Karpas-422 (cell line): Measurements from ENCODE around the gene SPNS2. TPM values are rescaled to one million over a fixed set of nuclear protein-coding genes. Genes with fewer than 3 reads are reported as not detected.
"Not testable (repeated sequence)": the region's sequence is repeated elsewhere in the genome, so short reads cannot be mapped to it uniquely, and the experiment has no call there.

Experiments
- DNase-seq: peaks from one replicate; pipeline ENCODE4 v3.0.0-alpha.2; 2015
- H2AFZ ChIP-seq: fragments of 200-600 bp; sonication (generic); 2 replicates; pipeline ENCODE4 v1.6.1; 2014; ENCODE audit warnings: antibody characterized with exemption, low read length, mixed read lengths
- H3K27ac ChIP-seq: fragments of 200-600 bp; sonication (generic); 2 replicates; pipeline ENCODE4 v1.5.1; 2014; ENCODE audit warnings: mild to moderate bottlenecking, low read length, moderate library complexity
- H3K27me3 ChIP-seq: fragments of 200-600 bp; sonication (generic); 2 replicates; pipeline ENCODE4 v1.6.1; 2014; ENCODE audit warnings: low read length, mixed read lengths
- H3K36me3 ChIP-seq: fragments of 200-600 bp; sonication (generic); 2 replicates; pipeline ENCODE4 v1.6.1; 2014; ENCODE audit warnings: low read length, mixed read lengths; ENCODE audit not compliant: insufficient read depth
- H3K4me1 ChIP-seq: fragments of 200-600 bp; sonication (generic); 2 replicates; pipeline ENCODE4 v1.6.1; 2014; ENCODE audit warnings: mild to moderate bottlenecking, low read length, mixed read lengths
- H3K4me2 ChIP-seq: fragments of 200-600 bp; sonication (generic); 2 replicates; pipeline ENCODE4 v1.6.1; 2014; ENCODE audit warnings: low read length, low read depth, mild to moderate bottlenecking; ENCODE audit not compliant: poor library complexity, severe bottlenecking
- H3K4me3 ChIP-seq: fragments of 200-600 bp; sonication (generic); 2 replicates; pipeline ENCODE4 v1.5.1; 2014; ENCODE audit warnings: mild to moderate bottlenecking, antibody characterized with exemption, low read length, mixed read lengths
- H3K79me2 ChIP-seq: fragments of 200-600 bp; sonication (generic); 2 replicates; pipeline ENCODE4 v1.6.1; 2014; ENCODE audit warnings: mild to moderate bottlenecking, low read length, mixed read lengths
- H3K9ac ChIP-seq: fragments of 200-600 bp; sonication (generic); 2 replicates; pipeline ENCODE4 v1.6.0; 2014; ENCODE audit warnings: low read length
- H3K9me2 ChIP-seq: fragments of 200-600 bp; sonication (generic), shearing (Covaris generic); replicated peaks from 2 replicates; pipeline ENCODE4 v1.6.0; 2014; ENCODE audit warnings: mild to moderate bottlenecking, low read length, moderate library complexity; ENCODE audit not compliant: insufficient read depth
- H3K9me3 ChIP-seq: fragments of 300-700, 200-600 bp; sonication (generic); 2 replicates; pipeline ENCODE4 v1.6.1; 2014; ENCODE audit warnings: low read length, mixed read lengths
- H4K20me1 ChIP-seq: fragments of 200-600 bp; sonication (generic); 2 replicates; pipeline ENCODE4 v1.6.1; 2014; ENCODE audit warnings: mild to moderate bottlenecking, antibody characterized with exemption, low read length, low read depth; ENCODE audit not compliant: insufficient read depth
- total RNA-seq: library from RNA; depleted of rRNA; stranded (reverse); fragments of >200 nt; shearing (Covaris generic); gene quantifications from 2 replicates; pipeline ENCODE4 v1.2.3, GENCODE V29; 2014; ENCODE audit warnings: low replicate concordance

The SPNS2 gene
- total RNA-seq, 1 experiment from 2014 or later, result not detected

- no peak overlapping the region for H2AFZ ChIP-seq
- H3K9me2 ChIP-seq, result no peaks in the 10 kb centered on the region
- H3K9ac ChIP-seq, result no peak overlapping the region
- H3K4me2 ChIP-seq, result no peak overlapping the region
- peaks cover 6% of the 10 kb centered on the region; the same call in 1 of the 2 replicates for H3K4me1 ChIP-seq
- H3K27me3 ChIP-seq, result no peaks in the 10 kb centered on the region
- no peak for DNase-seq
- no peaks in the 10 kb centered on the region for H3K36me3 ChIP-seq
- no peak overlapping the region for H3K4me3 ChIP-seq
- no peaks in the 10 kb centered on the region for H3K79me2 ChIP-seq
- H3K9me3 ChIP-seq, result no peaks in the 10 kb centered on the region
- no peak overlapping the region for H3K27ac ChIP-seq
- H4K20me1 ChIP-seq, result no peaks in the 10 kb centered on the region
These were observed 75.9 kb downstream of the SPNS2 start for GRCh38 chr17:4574448-4575045.

- Histone ChIP-seq H4K20me1 (no peaks in the 10 kb centered on the region), H3K79me2 (no peaks in the 10 kb centered on the region), H3K9ac (no peak overlapping the region)
These were observed 77.5 kb downstream of the SPNS2 start for GRCh38 chr17:4576161-4576558.

GRCh38 chr17:4576729-4577322, 78.1 kb downstream of the SPNS2 start:
- H3K9me2 ChIP-seq, result no peaks in the 10 kb centered on the region
- H2AFZ ChIP-seq, result no peak overlapping the region
- DNase-seq, result no peak
- no peak overlapping the region for H3K4me3 ChIP-seq
- H3K9ac ChIP-seq, result no peak overlapping the region
- no peaks in the 10 kb centered on the region for H3K36me3 ChIP-seq
- no peak overlapping the region for H3K4me2 ChIP-seq
- H3K4me1 ChIP-seq, result peaks cover 6% of the 10 kb centered on the region; the same call in 1 of the 2 replicates
- H3K27ac ChIP-seq, result no peak overlapping the region
- no peaks in the 10 kb centered on the region for H3K79me2 ChIP-seq
- no peaks in the 10 kb centered on the region for H4K20me1 ChIP-seq
- H3K9me3 ChIP-seq, result no peaks in the 10 kb centered on the region
- H3K27me3 ChIP-seq, result no peaks in the 10 kb centered on the region

More at GRCh38 chr17:4576161-4576558, 77.5 kb downstream of the SPNS2 start:
- Histone ChIP-seq H3K4me2 (no peak overlapping the region), H3K27ac (no peak overlapping the region), H3K4me3 (no peak overlapping the region), H3K27me3 (no peaks in the 10 kb centered on the region), H3K9me2 (no peaks in the 10 kb centered on the region), H2AFZ (no peak overlapping the region), H3K36me3 (no peaks in the 10 kb centered on the region), H3K4me1 (peaks cover 6% of the 10 kb centered on the region; the same call in 1 of the 2 replicates), H3K9me3 (no peaks in the 10 kb centered on the region)
- no peak for DNase-seq

- no peak overlapping the region for H3K4me2 ChIP-seq
- no peaks in the 10 kb centered on the region for H3K79me2 ChIP-seq
- no peak overlapping the region for H3K27ac ChIP-seq
- no peaks in the 10 kb centered on the region for H3K9me3 ChIP-seq
- H3K4me3 ChIP-seq, result no peak overlapping the region
- peaks cover 6% of the 10 kb centered on the region; the same call in 1 of the 2 replicates for H3K4me1 ChIP-seq
- no peaks in the 10 kb centered on the region for H3K27me3 ChIP-seq
- no peak overlapping the region for H3K9ac ChIP-seq
- no peaks in the 10 kb centered on the region for H3K9me2 ChIP-seq
- H4K20me1 ChIP-seq, result no peaks in the 10 kb centered on the region
- H2AFZ ChIP-seq, result no peak overlapping the region
- H3K36me3 ChIP-seq, result no peaks in the 10 kb centered on the region
- no peak for DNase-seq
These were observed 78.8 kb downstream of the SPNS2 start for GRCh38 chr17:4577386-4577993.

DNA sequence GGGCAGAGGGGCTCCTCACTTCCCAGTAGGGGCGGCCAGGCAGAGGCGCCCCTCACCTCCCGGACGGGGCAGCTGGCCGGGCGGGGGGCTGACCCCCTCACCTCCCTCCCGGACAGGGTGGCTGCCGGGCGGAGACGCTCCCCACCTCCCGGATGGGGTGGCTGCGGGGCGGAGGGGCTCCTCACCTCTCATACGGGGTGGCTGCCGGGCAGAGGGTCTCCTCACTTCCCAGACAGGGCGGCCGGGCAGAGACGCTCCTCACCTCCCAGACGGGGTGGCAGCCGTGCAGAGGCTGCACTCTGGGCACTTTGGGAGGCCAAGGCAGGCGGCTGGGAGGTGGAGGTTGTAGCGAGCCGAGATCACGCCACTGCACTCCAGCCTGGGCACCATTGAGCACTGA, 79.7 kb downstream of the SPNS2 start:
- H4K20me1 ChIP-seq, H3K4me2 ChIP-seq, H3K4me1 ChIP-seq, DNase-seq, H2AFZ ChIP-seq, H3K27me3 ChIP-seq, H3K36me3 ChIP-seq, H3K9me2 ChIP-seq, H3K4me3 ChIP-seq, H3K27ac ChIP-seq, H3K79me2 ChIP-seq, H3K9me3 ChIP-seq, H3K9ac ChIP-seq: not testable (repeated sequence)

DNA sequence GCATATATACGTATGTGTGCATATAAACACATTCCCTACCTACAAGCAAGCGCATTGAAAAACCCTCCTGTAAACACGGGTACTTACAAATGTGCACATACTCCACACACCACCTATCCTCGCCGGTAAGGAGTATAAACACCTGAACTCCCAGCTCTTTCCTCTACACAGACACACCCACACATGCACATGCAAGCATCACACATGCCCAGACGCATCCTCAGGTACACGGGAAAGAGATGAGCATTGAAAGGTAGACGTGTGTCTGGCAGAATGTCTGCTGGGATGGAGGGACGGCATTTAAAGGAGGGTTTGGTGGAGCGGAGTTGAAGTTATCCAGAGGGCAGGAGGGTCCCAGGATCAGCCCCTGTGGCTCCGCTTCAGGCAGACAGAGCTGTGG, 81.0 kb downstream of the SPNS2 start:
- Histone ChIP-seq H3K4me3 (no peak overlapping the region), H3K36me3 (no peaks in the 10 kb centered on the region), H3K27ac (no peak overlapping the region), H3K9ac (no peak overlapping the region), H4K20me1 (no peaks in the 10 kb centered on the region), H3K9me3 (no peaks in the 10 kb centered on the region), H2AFZ (no peak overlapping the region), H3K27me3 (no peaks in the 10 kb centered on the region), H3K4me1 (peaks cover 6% of the 10 kb centered on the region; the same call in 1 of the 2 replicates), H3K4me2 (no peak overlapping the region), H3K79me2 (no peaks in the 10 kb centered on the region), H3K9me2 (no peaks in the 10 kb centered on the region)
- DNase-seq, result no peak

GRCh38 chr17:4580291-4580690, 81.6 kb downstream of the SPNS2 start:
- Histone ChIP-seq H3K4me3 (no peak overlapping the region), H3K4me1 (peaks cover 6% of the 10 kb centered on the region; the same call in 1 of the 2 replicates), H3K27ac (no peak overlapping the region), H3K36me3 (no peaks in the 10 kb centered on the region), H2AFZ (no peak overlapping the region), H3K9me2 (no peaks in the 10 kb centered on the region), H3K9ac (no peak overlapping the region), H3K79me2 (no peaks in the 10 kb centered on the region), H4K20me1 (no peaks in the 10 kb centered on the region), H3K9me3 (no peaks in the 10 kb centered on the region), H3K4me2 (no peak overlapping the region), H3K27me3 (no peaks in the 10 kb centered on the region)
- DNase-seq, result no peak

GRCh38 chr17:4582101-4582501, 83.4 kb downstream of the SPNS2 start:
- no peaks in the 10 kb centered on the region for H3K79me2 ChIP-seq
- H3K27me3 ChIP-seq, result no peaks in the 10 kb centered on the region
- no peak overlapping the region for H3K9ac ChIP-seq
- no peak overlapping the region for H3K27ac ChIP-seq
- no peaks in the 10 kb centered on the region for H3K9me2 ChIP-seq
- no peaks in the 10 kb centered on the region for H4K20me1 ChIP-seq
- H3K4me1 ChIP-seq, result peaks cover 2% of the 10 kb centered on the region; the same call in 1 of the 2 replicates
- no peak overlapping the region for H2AFZ ChIP-seq
- DNase-seq, result no peak
- no peak overlapping the region for H3K4me3 ChIP-seq
- no peaks in the 10 kb centered on the region for H3K9me3 ChIP-seq
- H3K4me2 ChIP-seq, result no peak overlapping the region
- H3K36me3 ChIP-seq, result no peaks in the 10 kb centered on the region
